Loucy (cell line): Measurements from ENCODE around the gene MACIR.

Experiments
- H2AFZ ChIP-seq: fragments of 200-600 bp; sonication (generic); 2 replicates; pipeline ENCODE4 v1.6.0; 2016; ENCODE audit warnings: antibody characterized with exemption, mild to moderate bottlenecking, low read length, moderate library complexity
- H3F3A ChIP-seq: fragments of 200-600 bp; 2 replicates; pipeline ENCODE4 v1.6.0; 2016; ENCODE audit warnings: antibody characterized with exemption, low read depth, mild to moderate bottlenecking
- H3K27me3 ChIP-seq: fragments of 200-600 bp; sonication (generic); 2 replicates; pipeline ENCODE4 v1.6.1; 2014; ENCODE audit warnings: low read length, mild to moderate bottlenecking; ENCODE audit not compliant: insufficient read depth, poor library complexity, severe bottlenecking
- H3K36me3 ChIP-seq: fragments of 200-600 bp; sonication (generic); 2 replicates; pipeline ENCODE4 v1.6.1; 2016; ENCODE audit warnings: low read length; ENCODE audit not compliant: insufficient read depth
- H3K4me1 ChIP-seq: fragments of 200-600 bp; sonication (generic); 2 replicates; pipeline ENCODE4 v1.5.1; 2014; ENCODE audit warnings: low read length, mild to moderate bottlenecking; ENCODE audit not compliant: insufficient read depth, poor library complexity, severe bottlenecking
- H3K4me2 ChIP-seq: fragments of 200-600 bp; sonication (generic); 2 replicates; pipeline ENCODE4 v1.6.0; 2014; ENCODE audit warnings: antibody characterized with exemption, low read length, low read depth, mild to moderate bottlenecking; ENCODE audit not compliant: poor library complexity, severe bottlenecking
- H3K4me3 ChIP-seq: fragments of 200-600 bp; sonication (generic); 2 replicates; pipeline ENCODE4 v1.5.1; 2014; ENCODE audit warnings: low read length, mild to moderate bottlenecking, mixed read lengths; ENCODE audit not compliant: poor library complexity, severe bottlenecking
- H3K79me2 ChIP-seq: fragments of 200-600 bp; sonication (generic); 2 replicates; pipeline ENCODE4 v1.6.1; 2014; ENCODE audit warnings: low read length; ENCODE audit not compliant: insufficient read depth
- H3K9ac ChIP-seq: fragments of 200-600 bp; sonication (generic); 2 replicates; pipeline ENCODE4 v1.6.0; 2014; ENCODE audit warnings: mild to moderate bottlenecking, low read depth, low read length, moderate library complexity; ENCODE audit not compliant: poor library complexity, severe bottlenecking
- H3K9me2 ChIP-seq: fragments of 200-600 bp; sonication (generic); replicated peaks from 2 replicates; pipeline ENCODE4 v1.6.1; 2016; ENCODE audit warnings: low read depth, low read length, mixed read lengths
- H3K9me3 ChIP-seq: fragments of 200-600 bp; sonication (generic); 2 replicates; pipeline ENCODE4 v1.6.1; 2014; ENCODE audit warnings: mild to moderate bottlenecking, antibody characterized with exemption, low read length, low read depth; ENCODE audit not compliant: insufficient read depth
- H4K20me1 ChIP-seq: fragments of 200-600 bp; sonication (generic); 2 replicates; pipeline ENCODE4 v1.6.0; 2014; ENCODE audit warnings: antibody characterized with exemption, low read length, mild to moderate bottlenecking; ENCODE audit not compliant: insufficient read depth, poor library complexity, severe bottlenecking
- EZH2phosphoT487 ChIP-seq: fragments of 200-600 bp; IDR thresholded peaks from 2 replicates; pipeline ENCODE4 v1.6.1; 2018; ENCODE audit warnings: antibody characterized with exemption, mild to moderate bottlenecking, moderate library complexity, borderline replicate concordance
- TF ChIP-seq, protein P1 (sequence below): fragments of 200-600 bp; sonication (generic); conservative IDR thresholded peaks from 2 replicates; pipeline ENCODE4 v1.5.1; 2014; ENCODE audit warnings: mild to moderate bottlenecking, antibody characterized with exemption, low read length

MACIR gene

DNA sequence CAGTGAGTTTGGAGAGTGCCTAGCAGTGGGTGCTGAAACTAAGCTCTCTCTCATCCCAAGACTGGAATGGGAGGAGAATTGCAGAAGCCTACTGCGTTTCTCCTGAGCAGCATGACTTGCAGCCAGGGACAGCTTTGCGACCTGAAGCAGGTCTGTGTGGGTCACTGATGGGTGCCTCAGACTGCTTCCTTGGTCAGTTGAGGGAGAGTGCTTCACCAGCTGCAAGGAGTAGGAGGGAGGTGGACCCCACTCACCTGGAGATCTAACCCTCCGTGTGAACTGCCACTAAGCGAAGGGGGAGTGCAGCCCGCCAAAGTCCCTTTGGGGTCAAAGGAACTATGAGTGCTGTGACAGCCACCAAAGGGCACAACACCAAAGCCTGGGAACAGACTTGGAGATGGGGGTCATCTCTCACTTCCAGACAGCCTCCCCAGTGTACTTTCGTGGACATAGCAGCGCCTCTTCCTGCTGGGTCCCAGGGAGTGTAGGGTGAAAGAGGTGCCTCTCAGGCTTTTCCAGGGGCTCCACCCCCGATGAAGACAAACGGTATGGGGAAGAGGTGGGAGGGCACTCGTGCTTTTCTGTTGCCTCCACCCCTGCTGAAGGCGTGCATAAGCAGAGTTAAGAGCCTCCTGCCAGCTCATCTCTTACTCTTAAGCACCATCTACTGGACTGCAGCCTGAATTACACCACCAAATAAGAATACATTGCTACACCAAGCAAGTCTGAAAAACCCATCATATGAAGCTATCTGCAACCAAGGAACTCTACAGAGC is 34.3 kb upstream of the MACIR start:
- Histone ChIP-seq H3F3A (no peaks in the 10 kb centered on the region), H3K36me3 (no peaks in the 10 kb centered on the region), H3K4me3 (peak overlapping the region; percentile 43), H3K27me3 (no peaks in the 10 kb centered on the region), H3K4me2 (peak overlapping the region; percentile 59), H3K9me3 (no peaks in the 10 kb centered on the region), H3K79me2 (no peaks in the 10 kb centered on the region), H3K9me2 (no peaks in the 10 kb centered on the region), H2AFZ (peak overlapping the region; percentile 55; the same call in 1 of the 2 replicates), H3K9ac (no peak overlapping the region), H3K4me1 (no peaks in the 10 kb centered on the region), H4K20me1 (no peaks in the 10 kb centered on the region)
- no peak for TF ChIP-seq EZH2phosphoT487
- TF ChIP-seq, protein P1, sequence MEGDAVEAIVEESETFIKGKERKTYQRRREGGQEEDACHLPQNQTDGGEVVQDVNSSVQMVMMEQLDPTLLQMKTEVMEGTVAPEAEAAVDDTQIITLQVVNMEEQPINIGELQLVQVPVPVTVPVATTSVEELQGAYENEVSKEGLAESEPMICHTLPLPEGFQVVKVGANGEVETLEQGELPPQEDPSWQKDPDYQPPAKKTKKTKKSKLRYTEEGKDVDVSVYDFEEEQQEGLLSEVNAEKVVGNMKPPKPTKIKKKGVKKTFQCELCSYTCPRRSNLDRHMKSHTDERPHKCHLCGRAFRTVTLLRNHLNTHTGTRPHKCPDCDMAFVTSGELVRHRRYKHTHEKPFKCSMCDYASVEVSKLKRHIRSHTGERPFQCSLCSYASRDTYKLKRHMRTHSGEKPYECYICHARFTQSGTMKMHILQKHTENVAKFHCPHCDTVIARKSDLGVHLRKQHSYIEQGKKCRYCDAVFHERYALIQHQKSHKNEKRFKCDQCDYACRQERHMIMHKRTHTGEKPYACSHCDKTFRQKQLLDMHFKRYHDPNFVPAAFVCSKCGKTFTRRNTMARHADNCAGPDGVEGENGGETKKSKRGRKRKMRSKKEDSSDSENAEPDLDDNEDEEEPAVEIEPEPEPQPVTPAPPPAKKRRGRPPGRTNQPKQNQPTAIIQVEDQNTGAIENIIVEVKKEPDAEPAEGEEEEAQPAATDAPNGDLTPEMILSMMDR: peak; percentile 62

GRCh38 chr5:103224894-103225246 is 33.7 kb upstream of the MACIR start:
- no peak for TF ChIP-seq EZH2phosphoT487
- TF ChIP-seq, protein P1: no peak; the same call in 1 of the 2 replicates
- no peaks in the 10 kb centered on the region for H3K36me3 ChIP-seq
- H3K27me3 ChIP-seq: no peaks in the 10 kb centered on the region
- H3K79me2 ChIP-seq: no peaks in the 10 kb centered on the region
- H3K4me3 ChIP-seq: no peak overlapping the region
- H3F3A ChIP-seq: no peaks in the 10 kb centered on the region
- H3K4me1 ChIP-seq: no peaks in the 10 kb centered on the region
- no peaks in the 10 kb centered on the region for H4K20me1 ChIP-seq
- H3K4me2 ChIP-seq: no peak overlapping the region
- H3K9ac ChIP-seq: no peak overlapping the region
- H2AFZ ChIP-seq: no peak overlapping the region
- H3K9me3 ChIP-seq: no peaks in the 10 kb centered on the region
- H3K9me2 ChIP-seq: no peaks in the 10 kb centered on the region

GRCh38 chr5:103228061-103228460 is 30.5 kb upstream of the MACIR start:
- H3K36me3 ChIP-seq: no peaks in the 10 kb centered on the region
- no peak overlapping the region for H2AFZ ChIP-seq
- no peaks in the 10 kb centered on the region for H3K9me2 ChIP-seq
- no peak overlapping the region for H3K9ac ChIP-seq
- no peak overlapping the region for H3K4me3 ChIP-seq
- H4K20me1 ChIP-seq: no peaks in the 10 kb centered on the region
- no peaks in the 10 kb centered on the region for H3F3A ChIP-seq
- no peaks in the 10 kb centered on the region for H3K9me3 ChIP-seq
- no peaks in the 10 kb centered on the region for H3K79me2 ChIP-seq
- no peak overlapping the region for H3K4me2 ChIP-seq
- TF ChIP-seq EZH2phosphoT487: no peak
- TF ChIP-seq, protein P1: no peak
- H3K4me1 ChIP-seq: no peaks in the 10 kb centered on the region
- no peaks in the 10 kb centered on the region for H3K27me3 ChIP-seq
